Prostate gland (tissue), 2 donors: Measurements from ENCODE around the gene EIF3L. TPM values are rescaled to one million over a fixed set of nuclear protein-coding genes. Genes with fewer than 3 reads are reported as not detected.
A peak's percentile ranks its signal among the peaks of the same experiment; 100 is the strongest.

Experiments
- DNase-seq: peaks from one replicate; pipeline ENCODE4 v3.0.0-alpha.2; 2019; ENCODE audit warnings: low spot score
- H3K27ac ChIP-seq, 2 donors: fragments of 200-600 bp; sonication (generic); 2 replicates each; pipeline ENCODE4 v1.5.1; 2017 to 2019
- H3K27me3 ChIP-seq: fragments of 200-600 bp; sonication (generic); replicated peaks from 2 replicates; pipeline ENCODE4 v1.5.1; 2019; ENCODE audit not compliant: insufficient read depth
- H3K36me3 ChIP-seq, 2 donors: fragments of 200-600 bp; sonication (generic); 1 replicate in 1 of 2; 2 replicates in 1 of 2; pipeline versions ENCODE4 v1.5.1 to v1.8.1; 2017 to 2019
- H3K4me1 ChIP-seq: fragments of 200-600 bp; sonication (generic); replicated peaks from 2 replicates; pipeline ENCODE4 v1.5.1; 2019
- H3K4me3 ChIP-seq, 2 donors: fragments of 200-600 bp; sonication (generic); 2 replicates each; pipeline ENCODE4 v1.5.1; 2017 to 2019
- H3K9me3 ChIP-seq: fragments of 200-600 bp; sonication (generic); 2 replicates; pipeline ENCODE4 v1.5.1; 2017
- POLR2A ChIP-seq: fragments of 450-650 bp; IDR thresholded peaks from one replicate; pipeline ENCODE4 v1.6.1; 2016; ENCODE audit warnings: antibody characterized with exemption, mild to moderate bottlenecking
- POLR2AphosphoS5 ChIP-seq: sonication (generic); formaldehyde crosslinking; IDR thresholded peaks from one replicate; pipeline ENCODE4 v1.6.1; 2017; ENCODE audit warnings: antibody characterized with exemption
- WGBS: methylation state at CpG from one replicate; pipeline ENCODE4 v1.1.5; 2018; 5-methylcytosine and 5-hydroxymethylcytosine counted together
- intact Hi-C: fragments of 100-400 bp; cut with DNase I; formaldehyde crosslinking; loops from one replicate; pipeline ENCODE4 v1.14.2; 2022
- total RNA-seq, 2 donors: library from RNA; depleted of rRNA; stranded (reverse); fragments of >200 nt; gene quantifications; one replicate each; pipeline ENCODE4 v1.1.0, GENCODE V29; 2016
- TF ChIP-seq, protein P1 (sequence below), 4 experiments: fragments of 200-600 bp in 2 of 4; fragments of 450-650 bp in 2 of 4; sonication (generic) in 2 of 4; IDR thresholded peaks; 1 replicate in 3 of 4; 2 replicates in 1 of 4; pipeline ENCODE4 v1.5.1; 2016 to 2019; ENCODE audit warnings: antibody characterized with exemption in 4 of 4, mild to moderate bottlenecking in 2 of 4, moderate library complexity in 2 of 4

The EIF3L gene
- total RNA-seq, 2 donors from 2014 or later, result 385 to 501 TPM

DNA sequence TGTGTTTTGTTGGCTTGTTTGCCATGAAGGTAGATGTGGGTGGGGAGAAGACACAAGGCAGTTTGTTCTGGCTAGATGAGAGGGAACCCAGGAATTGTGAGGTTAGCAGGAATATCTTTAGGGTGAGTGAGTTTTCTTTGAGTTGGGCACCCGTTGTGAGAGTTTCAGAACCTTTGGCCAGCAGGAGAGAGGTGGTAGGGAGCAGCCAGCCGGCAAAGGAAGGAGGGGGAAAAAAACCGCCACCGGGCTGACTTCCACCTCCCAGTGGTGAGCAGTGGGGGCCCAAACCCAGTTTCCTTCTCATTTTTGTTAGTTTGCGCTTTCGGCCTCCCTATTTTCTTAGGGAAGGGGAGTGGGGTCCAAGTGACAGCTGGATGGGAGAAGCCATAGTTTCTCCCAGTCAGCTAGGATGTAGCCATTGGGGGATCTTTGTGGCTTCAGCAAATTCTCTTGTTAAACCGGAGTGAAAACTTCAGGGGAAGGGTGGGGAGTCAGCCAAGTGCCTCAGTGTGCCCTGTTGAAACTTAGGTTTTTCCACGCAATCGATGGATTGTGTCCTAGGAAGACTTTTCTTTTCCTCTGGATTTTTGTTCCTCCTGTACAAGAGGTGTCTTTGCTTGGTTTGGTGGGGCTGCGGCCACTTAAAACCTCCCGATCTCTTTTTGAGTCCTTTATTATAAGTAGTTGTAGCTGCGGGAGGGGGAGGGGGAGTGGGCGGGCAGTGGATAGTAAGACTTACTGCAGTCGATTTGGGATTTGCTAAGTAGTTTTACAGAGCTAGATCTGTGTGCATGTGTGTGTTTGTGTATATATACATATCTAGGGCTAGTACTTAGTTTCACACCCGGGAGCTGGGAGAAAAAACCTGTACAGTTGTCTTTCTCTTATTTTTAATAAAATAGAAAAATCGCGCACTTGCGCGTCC, 42.5 kb upstream of the EIF3L start:
- no peaks in the 10 kb centered on the region for H3K4me1 ChIP-seq
- TF ChIP-seq POLR2AphosphoS5, result no peak
- no peak for TF ChIP-seq POLR2A
- TF ChIP-seq, protein P1, sequence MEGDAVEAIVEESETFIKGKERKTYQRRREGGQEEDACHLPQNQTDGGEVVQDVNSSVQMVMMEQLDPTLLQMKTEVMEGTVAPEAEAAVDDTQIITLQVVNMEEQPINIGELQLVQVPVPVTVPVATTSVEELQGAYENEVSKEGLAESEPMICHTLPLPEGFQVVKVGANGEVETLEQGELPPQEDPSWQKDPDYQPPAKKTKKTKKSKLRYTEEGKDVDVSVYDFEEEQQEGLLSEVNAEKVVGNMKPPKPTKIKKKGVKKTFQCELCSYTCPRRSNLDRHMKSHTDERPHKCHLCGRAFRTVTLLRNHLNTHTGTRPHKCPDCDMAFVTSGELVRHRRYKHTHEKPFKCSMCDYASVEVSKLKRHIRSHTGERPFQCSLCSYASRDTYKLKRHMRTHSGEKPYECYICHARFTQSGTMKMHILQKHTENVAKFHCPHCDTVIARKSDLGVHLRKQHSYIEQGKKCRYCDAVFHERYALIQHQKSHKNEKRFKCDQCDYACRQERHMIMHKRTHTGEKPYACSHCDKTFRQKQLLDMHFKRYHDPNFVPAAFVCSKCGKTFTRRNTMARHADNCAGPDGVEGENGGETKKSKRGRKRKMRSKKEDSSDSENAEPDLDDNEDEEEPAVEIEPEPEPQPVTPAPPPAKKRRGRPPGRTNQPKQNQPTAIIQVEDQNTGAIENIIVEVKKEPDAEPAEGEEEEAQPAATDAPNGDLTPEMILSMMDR (IDR thresholded peaks at IDR 0.05), result no peak
- intact Hi-C loops, result no loop called here
- H3K27ac ChIP-seq, result peak overlapping the region; percentile 91 to 94
- no peak for DNase-seq
- no peaks in the 10 kb centered on the region for H3K36me3 ChIP-seq
- H3K27me3 ChIP-seq, result no peaks in the 10 kb centered on the region
- H3K9me3 ChIP-seq, result no peaks in the 10 kb centered on the region
- WGBS, result 2% methylated on average over 19 of the region's 19 CpGs
- peak overlapping the region; percentile 54 to 64 for H3K4me3 ChIP-seq

DNA sequence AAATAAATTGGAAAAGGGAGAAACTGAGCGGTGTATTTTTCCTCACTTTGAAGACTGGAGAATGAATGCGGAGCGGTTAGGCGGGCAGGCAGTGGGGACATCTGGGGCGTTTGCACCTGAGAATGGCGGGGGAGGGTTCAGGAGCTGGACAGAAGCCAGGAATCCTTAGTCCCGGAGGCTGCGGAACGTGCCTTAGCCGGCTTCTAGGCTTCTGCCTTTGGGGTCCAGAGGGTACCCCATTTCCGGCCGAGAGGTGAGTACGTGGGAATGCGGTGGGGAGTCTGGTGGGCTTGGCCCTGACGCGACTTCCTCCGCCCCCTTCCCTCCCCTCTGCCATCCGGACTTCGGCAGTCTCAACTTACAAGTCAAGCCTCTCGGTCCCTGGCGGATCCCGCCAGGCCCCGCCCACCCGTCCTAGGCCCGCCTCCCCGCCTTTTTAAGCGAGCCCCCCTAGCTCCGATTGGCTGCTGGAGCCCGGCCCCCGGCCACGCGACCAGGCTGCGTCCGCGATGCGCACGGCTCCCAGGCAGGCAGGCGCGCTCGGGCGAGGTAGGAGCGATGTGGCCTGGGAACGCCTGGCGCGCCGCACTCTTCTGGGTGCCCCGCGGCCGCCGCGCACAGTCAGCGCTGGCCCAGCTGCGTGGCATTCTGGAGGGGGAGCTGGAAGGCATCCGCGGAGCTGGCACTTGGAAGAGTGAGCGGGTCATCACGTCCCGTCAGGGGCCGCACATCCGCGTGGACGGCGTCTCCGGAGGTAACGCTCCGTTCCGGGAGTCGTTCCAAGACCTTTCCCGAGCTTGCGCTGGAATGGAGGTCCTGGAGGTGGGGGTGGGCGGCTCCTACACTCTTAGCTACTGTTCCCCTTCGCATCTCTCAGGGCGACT, 41.6 kb upstream of the EIF3L start, which contains the start of gene GCAT:
TSS of gene GCAT (plus strand) at position 525 of the 884 bp plus-strand sequence. CDS start at position 559, 34 bp downstream.
- Histone ChIP-seq H3K4me1 (no peaks in the 10 kb centered on the region), H3K27ac (peak within 1 kb of the TSS; percentile 91 to 94), H3K9me3 (no peaks in the 10 kb centered on the region), H3K36me3 (peaks cover 0 to under 1% of the 10 kb centered on the region in 2 donors), H3K4me3 (peak within 1 kb of the TSS; percentile 54 to 64), H3K27me3 (no peaks in the 10 kb centered on the region)
- 0% methylated on average over 60 of the region's 73 CpGs for WGBS
- intact Hi-C loops, result no loop called here
- peak; percentile 97 for DNase-seq
- TF ChIP-seq, protein P1 (IDR thresholded peaks at IDR 0.05), result peak in 1 of 4 experiments; percentile 15
- TF ChIP-seq POLR2AphosphoS5, result peak; percentile 89
- TF ChIP-seq POLR2A, result peak; percentile 92

DNA sequence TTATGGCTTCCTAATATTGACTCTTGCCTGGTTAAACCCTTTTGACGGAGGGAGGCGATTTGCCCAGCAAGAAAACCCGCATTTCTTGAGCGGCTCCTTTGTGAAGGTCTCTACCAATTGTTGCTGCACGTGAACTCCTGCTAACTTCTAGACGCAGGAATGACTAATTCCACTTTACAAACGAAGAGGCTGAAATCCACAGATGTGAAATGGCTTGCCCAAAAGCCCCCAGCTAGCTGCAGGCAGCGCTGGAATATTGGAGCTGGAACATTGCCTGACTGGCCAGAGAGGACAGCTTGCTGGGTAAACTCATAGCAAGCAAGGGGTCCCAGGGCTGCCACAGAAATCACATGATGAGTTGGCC, 40.9 kb upstream of the EIF3L start:
- peak overlapping the region; percentile 54 to 64 for H3K4me3 ChIP-seq
- H3K27ac ChIP-seq, result peak overlapping the region; percentile 91 to 94
- TF ChIP-seq, protein P1 (IDR thresholded peaks at IDR 0.05), result no peak
- no peak for TF ChIP-seq POLR2A
- TF ChIP-seq POLR2AphosphoS5, result no peak
- no peaks in the 10 kb centered on the region for H3K4me1 ChIP-seq
- intact Hi-C loops, result no loop called here
- H3K36me3 ChIP-seq, result peaks cover 0 to 7% of the 10 kb centered on the region in 2 donors
- 3% methylated on average over 8 of the region's 8 CpGs for WGBS
- no peaks in the 10 kb centered on the region for H3K9me3 ChIP-seq
- DNase-seq, result no peak
- H3K27me3 ChIP-seq, result no peaks in the 10 kb centered on the region

DNA sequence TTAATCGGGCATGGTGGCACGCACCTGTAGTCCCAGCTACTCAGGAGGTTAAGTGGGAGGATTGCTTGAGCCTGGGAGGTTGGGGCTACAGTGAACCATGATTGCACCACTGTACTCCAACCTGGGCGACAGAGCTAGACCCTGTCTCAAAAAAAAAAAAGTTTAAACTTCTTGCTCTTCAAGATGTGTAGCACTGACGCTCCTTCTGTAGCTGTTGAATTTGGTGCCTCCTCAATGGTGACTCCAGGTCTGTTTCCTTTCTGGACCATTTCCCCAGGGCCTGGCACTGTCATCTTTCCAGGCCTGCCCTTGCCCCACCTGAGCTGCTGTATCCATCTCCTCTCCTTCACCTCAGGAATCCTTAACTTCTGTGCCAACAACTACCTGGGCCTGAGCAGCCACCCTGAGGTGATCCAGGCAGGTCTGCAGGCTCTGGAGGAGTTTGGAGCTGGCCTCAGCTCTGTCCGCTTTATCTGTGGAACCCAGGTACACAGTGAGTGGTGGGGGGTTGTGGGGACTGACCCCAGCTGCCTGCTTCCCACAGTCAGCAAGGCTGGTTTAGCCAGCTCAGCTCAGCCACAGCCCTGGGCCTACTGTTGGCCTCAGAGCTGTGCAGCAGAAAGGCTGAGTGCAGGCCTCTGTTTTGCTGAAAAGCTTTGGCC, 39.4 kb upstream of the EIF3L start:
- TF ChIP-seq POLR2AphosphoS5, result no peak
- TF ChIP-seq, protein P1 (IDR thresholded peaks at IDR 0.05), result no peak
- Histone ChIP-seq H3K27ac (no peak overlapping the region), H3K27me3 (no peaks in the 10 kb centered on the region), H3K4me1 (no peaks in the 10 kb centered on the region), H3K9me3 (no peaks in the 10 kb centered on the region), H3K36me3 (peaks cover 0 to 11% of the 10 kb centered on the region in 2 donors), H3K4me3 (no peak overlapping the region)
- WGBS, result 87% methylated on average over 5 of the region's 5 CpGs
- no peak for DNase-seq
- intact Hi-C loops, result no loop called here
